Putamen (tissue), 1 donor: Measurements from ENCODE around the gene SIDT2.
A peak's percentile ranks its signal among the peaks of the same experiment; 100 is the strongest.
"Not testable (repeated sequence)": the region's sequence is repeated elsewhere in the genome, so short reads cannot be mapped to it uniquely, and the experiment has no call there.

Source experiments
- DNase-seq: peaks from one replicate; pipeline ENCODE4 v3.0.0-alpha.2; 2016; ENCODE audit warnings: low spot score

SIDT2 gene

GRCh38 chr11:117204283-117205080 lies 25.9 kb downstream of the SIDT2 start:
- DNase-seq = no peak

GRCh38 chr11:117205211-117205818 lies 26.8 kb downstream of the SIDT2 start:
- no peak for DNase-seq

- DNase-seq = not testable (repeated sequence)
Observed at GRCh38 chr11:117206111-117206510, 27.6 kb downstream of the SIDT2 start.

- DNase-seq = not testable (repeated sequence)
Observed at GRCh38 chr11:117206859-117207258, 28.3 kb downstream of the SIDT2 start.

- DNase-seq = not testable (repeated sequence)
Observed at GRCh38 chr11:117207481-117207880, 28.9 kb downstream of the SIDT2 start.

GRCh38 chr11:117208710-117209109 lies 30.2 kb downstream of the SIDT2 start:
- not testable (repeated sequence) for DNase-seq

- DNase-seq = not testable (repeated sequence)
Observed at GRCh38 chr11:117209351-117210125, 31.0 kb downstream of the SIDT2 start.

- no peak for DNase-seq
Observed at GRCh38 chr11:117210620-117211019, 32.1 kb downstream of the SIDT2 start.

GRCh38 chr11:117212697-117213355 lies 34.3 kb downstream of the SIDT2 start:
- DNase-seq = no peak

GRCh38 chr11:117214404-117215110 lies 36.0 kb downstream of the SIDT2 start:
- DNase-seq = no peak

GRCh38 chr11:117217141-117218084 lies 38.9 kb downstream of the SIDT2 start:
- DNase-seq = no peak

GRCh38 chr11:117218133-117218915 lies 39.8 kb downstream of the SIDT2 start:
- DNase-seq = no peak

GRCh38 chr11:117219001-117219400 lies 40.5 kb downstream of the SIDT2 start:
- DNase-seq = no peak

- no peak for DNase-seq
Observed at GRCh38 chr11:117219455-117219854, 40.9 kb downstream of the SIDT2 start.

GRCh38 chr11:117219995-117220394 lies 41.5 kb downstream of the SIDT2 start:
- no peak for DNase-seq

- peak; percentile 66 for DNase-seq
Observed at GRCh38 chr11:117220568-117220967, 42.0 kb downstream of the SIDT2 start.

- peak; percentile 43 for DNase-seq
Observed at GRCh38 chr11:117220999-117221774, 42.6 kb downstream of the SIDT2 start.

- DNase-seq = no peak
Observed at GRCh38 chr11:117221775-117222517, 43.4 kb downstream of the SIDT2 start.
